SW480 (cell line): ENCODE data around the gene OXLD1.

ENCODE experiments used
- DNase-seq: peaks from one replicate; pipeline ENCODE4 v3.0.0-alpha.2; 2016; ENCODE audit warnings: low spot score

Gene OXLD1

GRCh38 chr17:81702934-81703746 lies 36.7 kb upstream of the OXLD1 start, which contains the start of gene MRPL12:
MRPL12 (plus strand) TSS chr17:81703367; CDS start chr17:81703502, 135 bp downstream.
- peak; percentile 92 for DNase-seq

GRCh38 chr17:81701288-81702071 lies 35.1 kb upstream of the OXLD1 start:
- no peak for DNase-seq

- no peak for DNase-seq
Measured at GRCh38 chr17:81700353-81701287, 34.2 kb upstream of the OXLD1 start.

- DNase-seq = no peak
Measured at GRCh38 chr17:81697261-81698044, 31.0 kb upstream of the OXLD1 start.

- no peak for DNase-seq
Measured at GRCh38 chr17:81696218-81696941, 30.0 kb upstream of the OXLD1 start.

GRCh38 chr17:81695801-81696200 lies 29.4 kb upstream of the OXLD1 start:
- DNase-seq = no peak

GRCh38 chr17:81695211-81695610 lies 28.8 kb upstream of the OXLD1 start:
- no peak for DNase-seq

- DNase-seq = no peak
Measured at GRCh38 chr17:81694810-81695209, 28.4 kb upstream of the OXLD1 start.

- DNase-seq = no peak
Measured at GRCh38 chr17:81693509-81694210, 27.3 kb upstream of the OXLD1 start.

GRCh38 chr17:81691608-81692007 lies 25.2 kb upstream of the OXLD1 start:
- no peak for DNase-seq

- DNase-seq = no peak
Measured at GRCh38 chr17:81691196-81691595, 24.8 kb upstream of the OXLD1 start.

GRCh38 chr17:81690549-81690948 lies 24.1 kb upstream of the OXLD1 start:
- no peak for DNase-seq

GRCh38 chr17:81690066-81690465 lies 23.7 kb upstream of the OXLD1 start:
- no peak for DNase-seq

- DNase-seq = no peak
Measured at GRCh38 chr17:81688616-81689015, 22.2 kb upstream of the OXLD1 start.

GRCh38 chr17:81687770-81688541 lies 21.6 kb upstream of the OXLD1 start:
- no peak for DNase-seq

GRCh38 chr17:81686614-81687013 lies 20.2 kb upstream of the OXLD1 start:
- DNase-seq = no peak

GRCh38 chr17:81685108-81685507 lies 18.7 kb upstream of the OXLD1 start:
- DNase-seq = peak; percentile 46

- no peak for DNase-seq
Measured at GRCh38 chr17:81684442-81684911, 18.1 kb upstream of the OXLD1 start.
